D341Med (cell line): Measurements from ENCODE around the gene CYP24A1.
"Not testable (repeated sequence)": the region's sequence is repeated elsewhere in the genome, so short reads cannot be mapped to it uniquely, and the experiment has no call there.

Source experiments
- DNase-seq: peaks from one replicate; pipeline ENCODE4 v3.0.0; 2012; ENCODE audit warnings: low spot score

CYP24A1 gene

GRCh38 chr20:54132612-54133433 is 41.0 kb downstream of the CYP24A1 start:
- no peak for DNase-seq

- no peak for DNase-seq
Measured at GRCh38 chr20:54131675-54132611, 41.8 kb downstream of the CYP24A1 start.

DNA sequence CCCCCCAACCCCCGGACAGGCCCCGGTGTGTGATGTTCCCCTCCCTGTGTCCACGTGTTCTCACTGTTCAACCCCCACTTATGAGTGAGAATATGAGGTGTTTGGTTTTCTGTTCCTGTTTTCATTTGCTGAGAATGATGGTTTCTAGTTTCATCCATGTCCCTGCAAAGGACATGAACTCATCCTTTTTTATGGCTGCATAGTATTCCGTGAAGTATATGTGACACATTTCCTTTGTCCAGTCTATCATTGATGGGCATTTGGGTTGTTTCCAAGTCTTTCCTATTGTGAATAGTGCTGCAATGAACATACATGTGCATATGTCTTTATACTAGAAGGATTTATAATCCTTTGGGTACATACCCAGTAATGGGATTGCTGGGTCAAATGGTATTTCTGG is 42.7 kb downstream of the CYP24A1 start:
- DNase-seq: not testable (repeated sequence)

- DNase-seq: no peak
Measured at GRCh38 chr20:54129350-54129749, 44.4 kb downstream of the CYP24A1 start.

DNA sequence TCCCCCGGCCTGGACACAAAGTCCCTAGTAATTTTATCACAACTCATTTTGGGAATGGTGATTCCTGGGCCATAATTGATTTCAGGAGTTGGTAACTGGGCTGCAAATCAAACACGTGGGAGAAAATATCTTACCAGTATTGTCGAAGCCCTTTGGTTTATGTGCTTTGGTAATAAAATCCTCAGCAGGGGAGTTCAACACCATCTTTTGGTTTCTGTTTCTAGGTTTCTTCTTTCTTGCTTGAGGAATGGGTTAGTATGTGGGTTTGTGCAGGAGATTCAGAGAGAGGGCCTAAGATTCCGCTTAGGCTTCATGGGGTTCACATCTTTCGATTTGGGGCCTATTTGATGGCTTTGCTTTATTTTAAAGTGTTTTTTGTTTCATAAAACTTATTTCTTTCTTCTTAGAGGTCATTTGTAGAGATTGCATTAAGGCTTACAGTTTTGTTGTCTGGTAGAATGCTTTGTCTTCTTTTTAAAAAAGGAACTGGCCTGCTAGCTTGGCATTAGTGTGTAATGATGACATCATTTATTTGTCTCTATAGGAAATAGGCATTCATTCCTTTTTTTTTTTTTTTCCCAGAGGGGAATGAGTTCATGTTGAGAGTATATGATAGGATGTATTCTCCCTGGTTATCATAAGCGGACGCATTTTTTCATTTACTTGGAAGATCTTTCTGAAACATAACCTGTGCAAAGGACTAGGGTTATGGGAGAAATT is 45.8 kb downstream of the CYP24A1 start:
- no peak for DNase-seq

DNA sequence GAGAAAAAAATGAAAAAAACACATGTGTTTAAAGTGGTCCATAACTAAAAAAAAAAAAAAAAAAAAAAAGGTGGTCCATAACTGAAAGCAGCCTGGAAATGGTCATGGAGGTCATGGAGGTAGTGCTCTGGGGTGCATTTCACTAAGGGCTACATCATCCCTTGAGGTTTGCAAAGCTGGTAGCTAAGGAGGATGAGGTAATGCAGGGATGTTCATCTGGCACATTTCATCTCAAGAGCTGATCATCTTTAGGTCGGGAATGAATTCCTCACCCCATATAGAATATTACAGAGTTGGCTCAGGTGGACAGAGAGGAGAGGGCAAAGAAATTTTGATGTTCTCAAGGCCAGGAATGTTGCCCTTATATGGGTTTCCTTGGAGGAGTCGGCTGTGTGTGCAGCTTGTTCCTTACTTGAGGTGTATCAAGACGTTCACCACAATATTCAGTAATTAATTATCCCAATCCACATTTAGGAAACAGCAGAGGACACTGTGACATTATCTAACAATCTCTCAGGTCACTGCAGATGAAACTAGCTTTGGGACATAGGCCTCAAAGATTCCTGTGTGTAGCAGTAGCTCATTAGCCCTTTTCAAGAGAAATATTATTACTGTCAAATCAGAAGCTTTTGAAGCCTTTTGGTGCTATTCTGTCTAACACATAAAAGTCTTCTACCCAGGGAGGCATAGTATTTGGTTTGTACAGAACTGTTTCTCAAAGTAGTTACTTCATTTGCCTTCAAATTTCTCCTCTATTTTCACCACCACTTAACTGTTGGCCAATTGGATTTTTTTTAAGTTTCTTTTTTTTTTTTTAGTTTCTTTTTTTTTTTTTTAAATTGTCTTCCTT is 46.8 kb downstream of the CYP24A1 start:
- DNase-seq: no peak

DNA sequence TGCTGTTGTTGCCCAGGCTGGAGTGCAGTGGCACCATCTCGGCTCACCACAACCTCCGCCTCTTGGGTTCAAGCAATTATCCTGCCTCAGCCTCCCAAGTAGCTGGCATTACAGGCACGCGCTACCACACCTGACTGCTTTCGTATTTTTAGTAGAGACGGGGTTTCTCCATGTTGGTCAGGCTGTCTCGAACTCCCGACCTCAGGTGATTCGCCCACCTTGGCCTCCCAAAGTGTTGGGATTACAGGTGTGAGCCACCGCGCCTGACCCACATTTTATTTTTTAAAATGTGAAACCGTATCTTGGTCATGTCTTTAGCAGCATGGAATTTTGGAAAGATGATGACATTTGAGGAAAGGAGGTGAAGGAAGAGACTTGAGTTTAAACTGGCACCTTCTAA is 47.5 kb downstream of the CYP24A1 start:
- not testable (repeated sequence) for DNase-seq

- no peak for DNase-seq
Measured at GRCh38 chr20:54123587-54124180, 50.1 kb downstream of the CYP24A1 start.

GRCh38 chr20:54122681-54123586 is 50.9 kb downstream of the CYP24A1 start:
- no peak for DNase-seq

GRCh38 chr20:54122189-54122588 is 51.6 kb downstream of the CYP24A1 start:
- DNase-seq: no peak

- no peak for DNase-seq
Measured at GRCh38 chr20:54119744-54120143, 54.0 kb downstream of the CYP24A1 start.

- DNase-seq: no peak
Measured at GRCh38 chr20:54118220-54119001, 55.4 kb downstream of the CYP24A1 start.

DNA sequence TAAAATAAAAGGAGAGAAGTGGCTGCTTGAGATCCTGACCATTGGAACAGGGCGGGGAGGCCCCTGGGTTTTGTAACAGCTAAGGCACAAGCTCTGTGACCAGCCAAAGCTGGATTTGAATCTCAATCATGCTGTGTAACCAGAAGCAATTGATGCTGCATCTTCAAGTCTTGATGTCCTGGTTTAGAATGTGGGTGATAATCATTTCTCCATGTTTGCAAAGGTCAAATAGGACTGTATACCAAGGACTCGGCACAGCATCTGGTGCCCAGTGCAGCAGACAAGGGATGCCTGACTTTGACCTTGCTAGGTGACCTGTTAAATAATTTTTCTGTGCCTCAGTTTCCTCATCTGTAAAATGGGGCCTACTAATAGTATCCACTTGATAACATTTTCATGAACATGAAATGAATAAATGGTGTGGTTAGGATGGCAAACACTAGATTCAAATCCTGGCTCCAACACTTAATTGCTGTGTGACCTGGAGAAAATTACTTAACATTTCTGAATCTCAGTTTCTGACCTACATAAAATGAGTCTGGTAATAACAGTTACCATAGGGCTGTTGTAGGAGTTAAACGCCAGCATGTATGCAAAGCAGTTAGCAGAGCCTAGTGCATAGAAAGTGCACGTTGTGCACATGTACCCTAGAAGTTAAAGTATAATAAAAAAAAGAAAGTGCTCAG is 57.1 kb downstream of the CYP24A1 start:
- no peak for DNase-seq

GRCh38 chr20:54115172-54115854 is 58.5 kb downstream of the CYP24A1 start:
- no peak for DNase-seq

- DNase-seq: no peak
Measured at GRCh38 chr20:54114109-54114508, 59.7 kb downstream of the CYP24A1 start.

GRCh38 chr20:54113566-54113965 is 60.2 kb downstream of the CYP24A1 start:
- no peak for DNase-seq

DNA sequence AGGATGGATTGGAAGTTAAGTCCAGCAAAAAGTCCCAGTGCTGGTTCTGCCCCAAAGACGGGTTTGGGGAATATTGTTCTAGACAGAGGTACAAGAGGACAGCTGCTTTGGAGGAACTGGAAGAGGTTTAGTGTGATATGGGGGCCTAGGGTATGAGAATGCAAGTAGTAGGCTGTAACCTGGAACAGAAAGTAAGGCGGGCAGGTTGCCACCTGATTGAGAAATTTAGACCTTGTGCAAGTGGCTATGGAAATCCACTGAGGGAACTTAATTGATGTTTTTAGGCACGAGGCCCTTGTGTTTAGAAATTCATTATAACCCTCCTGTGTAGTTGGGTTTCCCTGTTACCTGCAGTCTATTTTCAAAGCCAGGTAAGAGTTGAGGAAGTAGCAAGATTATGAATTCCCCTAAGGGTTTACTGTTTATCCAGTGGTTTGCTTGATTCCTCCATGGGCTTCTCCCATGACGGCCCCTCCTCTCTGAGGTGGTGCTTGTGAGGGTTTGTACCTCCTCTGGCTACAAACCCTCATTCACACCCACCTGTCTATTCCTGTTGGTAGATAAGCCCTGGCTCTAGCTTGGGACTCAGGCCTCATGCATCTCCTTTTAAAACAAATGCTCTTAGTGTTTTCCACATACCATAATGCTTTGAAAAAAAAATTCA is 61.4 kb downstream of the CYP24A1 start:
- DNase-seq: no peak
